ENCODE measurements around the gene DSG4.

DSG4 gene

DNA sequence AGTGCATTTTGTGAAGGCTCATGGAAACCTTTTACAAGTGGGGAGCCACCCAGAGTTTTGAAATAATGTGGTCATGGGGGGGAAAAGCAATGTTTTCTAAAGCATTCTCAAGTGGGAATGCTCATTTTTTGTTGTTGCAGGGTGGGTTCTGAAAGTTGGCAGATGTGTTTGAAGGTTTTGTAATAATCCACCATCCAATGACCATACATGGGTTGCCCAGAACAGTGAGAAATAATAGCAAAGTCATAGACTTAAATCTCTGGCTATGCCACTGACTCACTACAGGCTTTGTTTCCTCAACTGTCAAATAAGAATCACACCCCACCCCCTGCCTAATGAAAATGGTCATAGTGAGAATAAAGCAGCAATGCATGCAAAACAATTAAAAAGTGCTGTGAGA, 73.8 kb downstream of the DSG4 start:
- DNase-seq, result no peak

DNA sequence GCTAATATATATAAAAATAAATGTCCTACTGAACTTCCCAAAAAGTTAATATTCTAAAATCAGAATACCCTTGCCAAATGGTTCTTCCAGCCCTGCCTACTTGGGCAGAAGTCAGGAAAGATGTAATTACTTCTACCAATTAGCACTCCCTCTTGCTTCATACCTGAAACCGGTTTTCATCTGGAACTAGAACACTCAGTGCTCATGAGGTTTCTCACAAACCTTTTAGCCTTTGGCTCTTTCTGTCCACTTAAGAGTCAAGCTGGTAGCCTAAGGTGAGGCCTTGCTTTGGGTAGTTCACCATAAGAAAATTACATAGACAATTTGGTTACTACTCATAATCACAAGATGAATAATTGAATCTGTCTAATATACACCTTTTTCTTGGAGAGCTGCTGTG, 75.0 kb downstream of the DSG4 start:
- no peak for DNase-seq

DNA sequence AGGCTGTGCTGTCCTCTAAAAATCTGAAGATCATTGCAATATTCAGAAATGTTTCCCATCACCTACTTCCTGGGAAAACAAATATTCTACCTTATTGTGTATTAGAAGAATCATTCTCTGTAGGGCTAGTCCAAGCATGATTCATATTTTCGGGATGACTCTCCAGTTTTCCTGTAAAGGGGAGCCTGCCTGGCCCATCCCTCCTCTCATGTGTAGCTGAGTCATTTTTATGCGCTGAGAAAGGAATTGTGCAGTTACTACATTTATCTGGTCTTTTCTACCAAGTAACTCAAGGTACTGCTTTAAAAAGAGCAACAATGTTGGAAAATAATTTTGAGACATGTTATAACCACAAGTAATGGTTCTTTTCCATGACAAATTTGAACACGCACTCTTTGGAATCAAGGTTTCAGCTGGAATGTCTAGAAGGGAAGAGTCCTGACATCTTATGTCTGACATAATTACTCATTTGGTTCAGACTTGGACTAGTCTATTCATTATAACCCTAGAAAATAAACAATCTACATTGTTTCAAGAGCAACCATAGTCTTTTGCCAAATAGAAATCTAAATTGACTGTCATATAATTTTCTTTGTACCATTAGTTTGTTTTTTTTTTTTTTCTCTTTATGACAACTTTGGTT, 77.6 kb downstream of the DSG4 start:
- DNase-seq, result no peak

All from NCI-H187 (cell line).